GM19467 (cell line): Measurements from ENCODE around the gene CHRNE.
"Not testable (repeated sequence)": the region's sequence is repeated elsewhere in the genome, so short reads cannot be mapped to it uniquely, and the experiment has no call there.

Experiments
- ATAC-seq: cut with Tn5 transposase; IDR thresholded peaks from one replicate; pipeline ENCODE4 v1.9.1; 2021; ENCODE audit warnings: mild to moderate bottlenecking, moderate library complexity; ENCODE audit not compliant: unreplicated experiment

Gene CHRNE

DNA sequence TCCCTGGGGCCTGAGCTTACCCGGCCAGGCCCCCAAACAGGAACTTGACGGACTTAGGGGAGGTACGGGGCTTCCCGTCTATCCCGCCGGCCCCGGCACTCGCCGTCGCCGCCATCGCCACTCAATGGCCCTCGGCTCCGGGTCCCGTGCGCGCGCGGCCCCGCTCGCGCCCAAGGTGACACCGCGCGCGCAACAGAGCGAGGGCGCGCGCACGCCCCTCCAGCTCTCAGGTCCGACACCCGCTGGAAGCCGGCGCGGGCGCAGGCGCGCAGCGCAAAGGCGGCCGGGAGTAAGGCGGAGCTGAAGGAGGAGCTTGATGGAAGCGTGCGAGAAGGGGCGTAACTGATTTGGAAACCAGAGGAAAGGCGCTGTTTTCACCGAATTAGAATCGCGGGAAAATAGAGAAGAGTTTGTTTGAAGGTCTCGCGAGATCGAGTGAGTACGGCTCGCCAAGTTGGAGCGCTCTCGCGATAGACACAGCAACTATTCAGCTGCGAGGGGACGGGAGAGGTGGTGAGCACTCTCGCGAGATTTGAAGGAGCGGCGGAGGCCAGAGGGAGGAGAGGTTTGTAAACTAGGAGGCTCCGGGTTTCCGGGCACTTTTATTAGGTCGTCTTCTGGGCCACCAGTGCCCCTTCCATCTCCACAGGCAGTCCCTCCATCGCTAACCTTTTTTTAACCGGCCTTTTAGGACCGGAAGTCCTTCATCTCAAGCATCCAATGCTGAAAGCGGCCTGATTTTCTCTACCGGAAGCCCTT is 37.1 kb upstream of the CHRNE start, which contains the start of the genes RNF167 and SLC25A11:
TSS of gene RNF167 (plus strand) at position 473 of the 759 bp plus-strand sequence. CDS start 642 bp downstream, outside the sequence.
TSS of gene SLC25A11 (minus strand) at position 251 of the 759 bp plus-strand sequence. CDS start at position 115, 136 bp downstream.
- ATAC-seq: peak; percentile 64

DNA sequence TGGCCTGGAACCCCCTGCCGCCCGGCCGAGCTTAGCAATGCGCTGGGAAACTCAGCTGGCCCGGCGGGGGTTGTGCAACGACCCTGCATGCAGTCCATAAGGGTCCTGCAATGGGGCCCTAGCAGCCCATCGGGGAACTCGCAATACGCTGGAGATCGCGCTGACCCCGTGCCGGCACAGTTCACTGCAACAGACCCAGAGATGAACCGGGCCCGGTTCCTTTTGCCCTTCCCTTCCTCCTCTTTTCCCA is 36.6 kb upstream of the CHRNE start:
- no peak for ATAC-seq

DNA sequence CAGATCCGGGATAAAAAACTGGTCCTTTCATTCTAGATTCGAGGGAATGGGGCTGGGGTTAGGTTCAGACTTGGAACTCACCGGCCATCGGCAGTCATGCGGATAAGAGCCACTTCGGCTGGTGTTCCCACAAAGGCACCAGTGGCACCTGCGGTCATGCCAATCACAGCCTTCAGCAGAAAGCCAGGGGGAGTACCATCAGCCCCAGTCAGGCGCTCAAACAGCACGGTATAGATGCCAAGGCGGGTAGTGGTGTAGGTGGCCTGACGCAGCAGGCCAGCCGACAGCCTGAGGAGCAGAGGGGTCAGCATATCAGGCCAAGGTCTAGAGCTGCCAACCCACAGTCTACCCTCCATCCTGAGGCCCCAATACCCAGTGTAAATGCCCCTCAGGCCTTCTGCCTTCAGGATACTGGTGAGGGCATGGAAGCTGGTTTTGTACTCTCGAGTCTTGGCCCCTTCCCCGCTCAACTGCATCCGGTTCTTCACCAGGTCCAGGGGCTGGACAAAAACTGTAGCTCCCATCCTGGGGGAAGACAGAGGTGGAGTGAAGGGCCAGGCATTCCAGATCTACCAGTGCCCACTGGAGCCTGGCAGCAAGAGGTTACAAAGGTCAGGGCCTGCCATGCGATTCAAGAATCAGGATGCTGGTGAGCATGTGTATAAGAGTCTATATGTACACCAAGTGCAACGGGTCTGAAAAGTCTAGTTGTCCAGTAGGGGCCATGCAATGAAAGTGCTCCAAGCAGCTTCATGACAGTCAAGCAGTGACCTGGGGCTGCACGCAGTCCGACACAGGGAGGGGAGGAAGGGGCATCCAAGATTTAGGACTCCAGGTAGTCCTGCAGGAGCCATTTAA is 36.0 kb upstream of the CHRNE start:
- no peak for ATAC-seq

DNA sequence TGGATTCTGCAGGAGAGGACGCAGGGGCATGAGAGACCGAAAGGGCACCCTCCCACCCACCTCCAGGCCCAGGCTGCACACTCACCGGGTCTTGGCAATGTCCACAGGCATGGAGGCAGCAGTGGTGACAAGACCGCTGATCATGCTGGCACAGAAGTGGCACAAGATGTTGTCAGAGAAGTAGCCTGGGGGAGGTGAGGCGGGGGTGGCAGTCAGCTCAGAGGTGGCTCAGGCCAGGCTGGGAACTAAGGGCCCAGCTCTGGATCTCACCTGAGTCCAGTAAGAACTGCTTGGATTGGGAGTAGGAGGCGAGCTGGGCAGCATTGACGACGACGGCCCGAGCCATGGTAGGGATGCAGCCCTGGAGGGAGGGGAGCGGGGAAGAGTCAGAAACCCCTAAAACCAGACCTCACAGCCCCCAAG is 35.2 kb upstream of the CHRNE start:
- ATAC-seq: no peak

DNA sequence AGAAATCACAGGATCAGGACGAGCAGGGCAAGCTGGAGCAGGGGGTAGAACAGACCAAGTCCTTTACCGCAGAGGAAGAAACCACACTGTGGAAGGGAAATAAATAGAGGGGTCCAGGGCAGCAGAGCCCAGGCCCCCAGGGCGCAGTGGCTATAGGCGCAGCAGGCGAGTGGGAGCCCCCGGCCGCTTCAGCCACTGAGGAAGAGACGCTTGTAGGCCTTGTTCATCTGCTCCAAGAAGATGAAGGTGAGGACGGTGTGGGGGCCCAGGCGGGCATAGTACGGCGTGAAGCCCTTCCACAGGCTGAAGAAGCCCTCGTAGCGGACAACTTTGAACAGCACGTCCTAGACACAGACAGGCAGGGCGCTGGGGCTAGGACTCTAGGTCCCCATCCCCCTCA is 34.7 kb upstream of the CHRNE start:
- no peak for ATAC-seq

DNA sequence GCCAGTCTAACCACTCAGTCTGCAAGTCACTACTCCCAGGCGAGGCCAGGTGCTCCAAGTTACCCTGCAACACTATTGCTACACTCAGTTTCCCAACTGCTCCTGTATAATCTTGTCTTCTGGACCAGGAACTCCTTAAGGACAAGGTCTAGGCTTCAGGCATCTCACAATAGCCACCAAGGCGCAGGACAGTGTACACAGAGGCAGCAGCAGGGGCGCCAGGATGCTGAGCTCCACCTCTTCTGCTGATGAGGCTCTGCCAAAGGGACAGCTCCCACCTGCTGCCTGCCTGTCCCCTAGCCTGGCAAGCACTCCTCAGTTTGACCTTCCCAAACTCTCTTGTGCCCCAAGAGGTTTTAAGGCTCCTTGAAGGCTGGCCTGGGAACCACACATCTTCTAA is 33.5 kb upstream of the CHRNE start:
- no peak for ATAC-seq

DNA sequence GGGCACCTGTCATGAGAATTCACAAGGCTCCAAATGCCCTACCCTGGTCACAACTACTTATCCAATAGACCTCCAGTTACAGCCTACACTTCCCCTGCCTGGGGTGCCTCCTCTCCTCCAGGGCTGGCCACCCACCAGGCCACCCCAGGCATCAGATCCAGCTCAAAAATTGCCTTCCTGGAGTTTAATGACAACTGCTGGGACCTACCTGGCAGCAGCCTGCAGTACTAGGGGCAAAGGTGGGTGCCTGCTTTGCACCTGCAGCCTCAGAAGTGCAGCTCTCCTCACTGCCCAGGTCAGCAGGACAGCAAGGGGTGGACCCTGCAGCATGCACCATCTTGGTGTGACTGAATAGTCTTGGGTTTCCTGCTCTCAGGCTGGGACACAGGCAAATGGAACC is 32.8 kb upstream of the CHRNE start:
- ATAC-seq: no peak

DNA sequence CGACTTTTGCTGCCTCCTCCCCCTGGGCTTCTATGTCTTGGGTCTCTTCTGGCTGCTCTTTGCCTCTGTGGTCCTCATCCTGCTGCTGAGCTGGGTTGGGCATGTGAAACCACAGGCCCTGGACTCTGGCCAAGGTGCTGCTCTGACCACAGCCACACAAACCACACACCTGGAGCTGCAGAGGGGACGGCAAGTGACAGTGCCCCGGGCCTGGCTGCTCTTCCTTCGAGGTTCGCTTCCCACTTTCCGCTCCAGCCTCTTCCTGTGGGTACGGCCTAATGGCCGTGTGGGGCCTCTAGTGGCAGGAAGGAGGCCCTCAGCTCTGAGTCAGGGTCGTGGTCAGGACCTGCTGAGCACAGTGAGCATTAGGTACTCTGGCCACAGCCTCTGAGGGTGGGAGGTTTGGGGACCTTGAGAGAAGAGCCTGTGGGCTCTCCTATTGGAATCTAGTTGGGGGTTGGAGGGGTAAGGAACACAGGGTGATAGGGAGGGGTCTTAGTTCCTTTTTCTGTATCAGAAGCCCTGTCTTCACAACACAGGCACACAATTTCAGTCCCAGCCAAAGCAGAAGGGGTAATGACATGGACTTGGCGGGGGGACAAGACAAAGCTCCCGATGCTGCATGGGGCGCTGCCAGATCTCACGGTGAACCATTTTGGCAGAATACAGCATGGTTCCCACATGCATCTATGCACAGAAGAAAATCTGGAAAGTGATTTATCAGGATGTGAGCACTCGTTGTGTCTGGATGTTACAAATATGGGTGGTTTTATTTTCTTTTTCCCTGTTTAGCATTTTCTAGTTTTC is 31.5 kb upstream of the CHRNE start:
- no peak for ATAC-seq

DNA sequence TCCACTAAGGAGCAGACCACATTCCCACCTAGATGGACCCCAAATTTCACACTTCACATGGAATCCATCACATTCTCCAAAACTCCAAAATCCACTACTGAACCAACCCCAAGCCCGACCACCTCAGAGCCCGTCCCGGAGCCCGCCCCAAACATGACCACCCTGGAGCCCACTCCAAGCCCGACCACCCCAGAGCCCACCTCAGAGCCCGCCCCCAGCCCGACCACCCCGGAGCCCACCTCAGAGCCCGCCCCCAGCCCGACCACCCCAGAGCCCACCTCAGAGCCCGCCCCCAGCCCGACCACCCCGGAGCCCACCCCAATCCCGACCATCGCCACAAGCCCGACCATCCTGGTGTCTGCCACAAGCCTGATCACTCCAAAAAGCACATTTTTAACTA is 30.7 kb upstream of the CHRNE start:
- ATAC-seq: no peak

DNA sequence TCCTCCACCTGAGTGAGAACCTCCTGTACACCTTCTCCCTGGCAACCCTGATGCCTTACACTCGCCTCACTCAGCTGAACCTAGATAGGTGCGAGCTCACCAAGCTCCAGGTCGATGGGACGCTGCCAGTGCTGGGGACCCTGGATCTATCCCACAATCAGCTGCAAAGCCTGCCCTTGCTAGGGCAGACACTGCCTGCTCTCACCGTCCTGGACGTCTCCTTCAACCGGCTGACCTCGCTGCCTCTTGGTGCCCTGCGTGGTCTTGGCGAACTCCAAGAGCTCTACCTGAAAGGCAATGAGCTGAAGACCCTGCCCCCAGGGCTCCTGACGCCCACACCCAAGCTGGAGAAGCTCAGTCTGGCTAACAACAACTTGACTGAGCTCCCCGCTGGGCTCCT is 29.9 kb upstream of the CHRNE start:
- no peak for ATAC-seq

DNA sequence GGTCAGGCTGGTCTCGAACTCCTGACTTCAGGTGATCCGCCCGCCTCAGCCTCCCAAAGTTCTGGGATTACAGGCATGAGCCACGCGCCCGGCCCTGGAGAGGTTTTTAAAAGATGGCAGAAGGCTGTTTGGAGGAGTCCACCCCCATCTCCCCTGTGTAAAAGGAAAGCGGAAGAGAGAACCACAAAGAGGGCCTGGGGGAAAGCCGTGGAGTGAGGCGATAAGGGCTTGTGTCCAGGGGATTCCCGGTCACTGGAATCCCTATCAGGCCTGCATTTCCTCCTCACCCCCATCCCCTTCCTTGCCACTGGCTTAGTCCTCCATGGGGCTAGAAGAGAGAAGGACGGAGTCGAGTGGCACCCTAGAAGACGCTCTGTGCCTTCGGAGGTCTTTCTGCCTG is 29.1 kb upstream of the CHRNE start, which contains the start of gene GP1BA:
TSS of gene GP1BA (plus strand) at position 315 of the 400 bp plus-strand sequence. CDS start 328 bp downstream, outside the sequence.
- no peak for ATAC-seq

DNA sequence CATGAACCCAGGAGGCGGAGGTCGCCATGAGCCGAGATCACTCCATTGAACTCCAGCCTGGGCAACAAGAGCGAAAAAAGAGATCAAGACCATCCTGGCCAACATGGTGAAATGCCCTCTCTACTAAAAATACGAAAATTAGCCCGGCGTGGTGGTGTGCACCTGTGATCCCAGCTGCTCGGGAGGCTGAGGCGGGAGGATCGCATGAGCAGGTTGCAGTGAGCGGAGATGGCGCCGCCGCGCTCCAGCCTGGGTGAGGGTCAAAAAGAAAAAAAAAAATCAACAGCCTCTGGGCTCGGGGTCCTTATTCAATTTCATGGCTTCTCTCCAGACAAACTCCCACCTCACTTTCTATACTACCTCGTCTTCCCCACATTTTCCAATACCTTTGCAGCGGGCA is 26.0 kb upstream of the CHRNE start:
- ATAC-seq: no peak

DNA sequence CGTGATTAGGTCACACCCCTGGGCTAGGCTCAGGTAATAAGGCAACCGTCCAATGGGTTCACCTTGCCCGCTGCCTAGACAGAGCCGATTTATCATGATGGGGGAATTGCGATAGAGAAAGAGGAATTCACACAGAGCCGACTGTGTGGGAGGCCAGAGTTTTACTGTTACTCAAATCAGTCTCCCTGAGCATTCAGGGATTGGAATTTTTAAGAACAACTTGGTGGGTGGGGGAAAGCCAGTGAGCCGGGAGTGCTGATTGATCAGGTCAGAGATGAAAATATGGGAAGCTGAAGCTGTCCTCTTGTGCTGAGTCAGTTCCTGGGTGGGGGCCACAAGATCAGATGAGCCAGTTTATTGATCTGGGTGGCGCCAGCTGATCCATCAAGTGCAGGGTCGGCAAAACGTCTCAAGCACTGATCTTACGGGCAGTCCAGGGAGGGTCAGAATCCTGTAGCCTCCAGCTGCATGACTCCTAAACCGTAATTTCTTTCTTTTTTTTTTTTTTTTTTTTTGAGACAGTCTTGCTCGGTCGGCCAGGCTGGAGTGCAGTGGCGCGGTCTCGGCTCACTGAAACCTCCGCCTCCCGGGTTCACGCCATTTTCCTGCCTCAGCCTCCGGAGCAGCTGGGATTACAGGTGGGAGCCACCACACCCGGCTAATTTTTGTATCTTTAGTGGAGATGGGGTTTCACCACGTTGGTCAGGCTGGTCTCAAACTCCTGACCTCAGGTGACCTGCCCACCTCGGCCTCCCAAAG is 23.9 kb upstream of the CHRNE start:
- ATAC-seq: not testable (repeated sequence)

DNA sequence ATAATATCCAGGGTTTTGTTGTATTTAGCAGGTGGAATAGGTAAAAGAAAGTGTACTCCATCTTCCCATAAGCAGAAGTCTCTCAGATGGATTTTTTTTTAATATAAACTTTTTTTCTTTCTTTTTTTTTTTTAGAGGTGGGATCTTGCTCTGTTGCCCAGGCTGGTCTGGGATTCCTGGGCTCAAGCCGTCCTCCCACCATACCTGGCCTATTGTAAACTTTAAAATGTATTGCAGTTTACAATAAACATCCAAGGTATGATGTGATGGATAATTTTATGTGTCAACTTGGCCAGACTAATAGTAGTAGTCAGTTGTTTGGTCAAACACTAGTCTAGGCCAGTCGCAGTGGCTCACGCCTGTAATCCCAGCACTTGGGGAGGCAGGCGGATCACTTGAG is 18.4 kb upstream of the CHRNE start:
- ATAC-seq: no peak

DNA sequence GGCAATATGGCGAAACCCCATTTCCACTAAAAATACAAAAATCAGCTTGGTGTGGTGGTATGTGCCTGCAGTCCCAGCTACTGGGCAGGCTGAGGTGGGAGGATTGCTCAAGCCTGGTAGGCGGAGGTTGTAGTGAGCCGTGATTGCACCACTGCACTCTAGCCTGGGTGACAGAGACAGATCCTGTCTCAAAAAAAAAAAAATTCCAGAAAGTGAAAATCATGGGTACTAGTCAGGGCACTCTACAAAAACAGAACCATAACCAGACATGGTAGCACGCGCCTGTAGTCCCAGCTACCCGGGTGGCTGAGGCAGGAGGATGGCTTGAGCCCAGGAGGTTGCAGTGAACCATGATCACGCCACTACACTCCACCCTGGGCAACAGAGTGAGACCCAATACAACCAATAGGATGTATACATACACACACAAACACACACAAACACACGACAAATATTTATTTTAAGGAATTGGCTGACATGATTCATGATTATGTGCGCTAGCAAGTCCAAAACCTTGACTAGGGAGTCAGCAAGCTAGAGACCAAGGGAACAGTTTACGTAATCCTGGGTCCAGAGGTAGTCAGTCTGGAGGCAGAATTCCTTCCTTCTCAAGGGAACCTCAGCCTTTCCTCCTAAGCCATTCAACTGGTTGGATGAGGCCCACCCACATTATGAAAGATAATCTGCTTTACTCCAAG is 17.6 kb upstream of the CHRNE start:
- no peak for ATAC-seq

DNA sequence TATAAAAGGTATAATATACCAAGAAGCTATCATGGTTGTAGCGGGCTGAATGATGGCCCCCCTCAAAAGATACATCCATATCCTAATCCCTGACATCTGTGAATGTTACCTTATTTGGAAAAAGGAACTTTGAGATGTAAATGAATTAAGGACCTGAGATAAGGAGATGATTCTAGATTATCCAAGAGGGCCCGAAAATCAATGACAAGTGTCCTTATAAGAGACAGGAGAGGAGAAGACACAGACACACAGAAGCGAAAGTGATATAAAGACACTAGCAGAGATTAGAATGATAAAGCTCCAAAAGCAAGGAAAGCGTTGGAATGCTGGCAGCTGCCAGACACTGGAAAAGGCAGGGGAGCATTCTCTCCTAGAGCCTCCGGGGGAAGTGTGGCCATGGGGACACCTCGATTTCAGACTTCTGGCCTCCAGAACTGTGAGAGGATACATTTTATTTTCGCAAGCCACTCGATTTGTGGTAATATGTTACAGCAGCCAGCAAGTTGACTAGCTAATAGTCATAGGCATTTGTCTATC is 16.7 kb upstream of the CHRNE start:
- no peak for ATAC-seq

DNA sequence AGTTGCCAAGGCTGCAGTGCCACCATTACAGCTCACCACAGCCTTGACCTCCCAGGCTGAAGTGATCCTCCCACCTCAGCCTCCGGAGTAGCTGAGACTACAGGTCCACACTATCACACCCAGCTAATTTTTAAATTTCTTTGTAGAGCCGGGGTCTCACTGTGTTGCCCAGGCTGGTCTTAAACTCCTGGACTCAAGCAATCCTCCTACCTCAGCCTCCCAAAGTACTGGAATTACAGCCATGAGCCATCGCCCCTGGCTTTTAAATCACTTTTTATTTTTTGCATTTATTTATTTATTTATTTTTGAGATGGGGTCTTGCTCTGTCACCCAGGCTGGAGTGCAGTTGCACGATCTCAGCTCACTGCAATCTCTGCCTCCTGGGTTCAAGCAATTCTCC is 11.7 kb upstream of the CHRNE start:
- ATAC-seq: not testable (repeated sequence)

DNA sequence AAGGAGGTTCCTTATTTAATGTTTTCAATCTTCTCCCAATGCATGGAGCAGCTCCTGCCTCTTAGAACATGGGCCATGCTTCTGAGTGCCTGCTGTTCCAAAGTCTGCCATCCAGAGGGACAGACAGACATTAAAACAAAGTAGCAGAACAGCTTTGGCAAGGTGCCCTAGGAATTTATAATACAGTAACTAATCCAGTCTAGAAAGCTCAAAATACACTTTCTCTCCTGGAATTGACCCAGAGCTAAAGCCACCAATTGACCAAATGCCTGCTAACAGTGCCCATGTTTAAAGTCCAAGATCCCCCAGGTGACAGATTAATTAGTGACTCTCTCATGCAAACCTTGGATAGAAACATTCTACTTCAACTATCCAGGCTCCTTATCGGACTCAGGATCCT is 11.1 kb upstream of the CHRNE start:
- ATAC-seq: no peak

DNA sequence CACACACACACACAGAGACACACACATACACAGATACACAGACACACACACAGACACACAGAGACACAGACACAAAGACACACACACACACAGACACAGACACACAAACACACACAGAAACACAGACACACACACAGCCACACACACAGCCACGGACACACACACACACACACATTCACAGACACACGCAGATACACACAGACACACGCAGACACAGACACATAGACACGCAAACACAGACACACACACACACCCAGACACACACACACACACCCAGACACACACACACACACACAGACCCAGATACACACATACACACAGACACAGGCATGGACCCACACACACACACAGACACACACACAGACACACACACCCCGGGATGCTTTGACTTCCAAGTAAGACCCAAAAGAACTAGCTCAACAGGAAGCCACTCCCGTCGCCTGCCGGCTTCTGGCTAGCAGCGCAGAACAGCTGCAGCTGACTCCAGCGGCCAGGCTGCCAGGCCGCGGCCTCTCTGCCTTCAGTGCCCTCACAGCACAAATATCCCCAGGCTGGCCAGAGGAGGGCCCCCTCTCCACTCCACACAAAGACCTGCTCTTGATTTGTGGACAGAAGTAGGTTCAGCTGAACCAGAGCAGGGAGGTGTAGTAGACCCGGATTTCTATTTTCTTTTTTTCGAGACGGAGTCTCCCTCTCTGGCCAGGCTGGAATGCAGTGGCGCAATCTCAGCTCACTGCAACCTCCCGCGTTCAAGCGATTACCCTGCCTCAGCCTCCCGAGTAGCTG is 6.0 kb upstream of the CHRNE start:
- ATAC-seq: no peak
